GM18868 (cell line): ENCODE data around the gene LMBRD2.
A peak's percentile ranks its signal among the peaks of the same experiment; 100 is the strongest.

Experiments used
- ATAC-seq: cut with Tn5 transposase; IDR thresholded peaks from one replicate; pipeline ENCODE4 v1.9.1; 2021; ENCODE audit warnings: mild to moderate bottlenecking, moderate library complexity; ENCODE audit not compliant: unreplicated experiment

The LMBRD2 gene

GRCh38 chr5:36111238-36111637, 40.4 kb downstream of the LMBRD2 start:
- ATAC-seq, result no peak

DNA sequence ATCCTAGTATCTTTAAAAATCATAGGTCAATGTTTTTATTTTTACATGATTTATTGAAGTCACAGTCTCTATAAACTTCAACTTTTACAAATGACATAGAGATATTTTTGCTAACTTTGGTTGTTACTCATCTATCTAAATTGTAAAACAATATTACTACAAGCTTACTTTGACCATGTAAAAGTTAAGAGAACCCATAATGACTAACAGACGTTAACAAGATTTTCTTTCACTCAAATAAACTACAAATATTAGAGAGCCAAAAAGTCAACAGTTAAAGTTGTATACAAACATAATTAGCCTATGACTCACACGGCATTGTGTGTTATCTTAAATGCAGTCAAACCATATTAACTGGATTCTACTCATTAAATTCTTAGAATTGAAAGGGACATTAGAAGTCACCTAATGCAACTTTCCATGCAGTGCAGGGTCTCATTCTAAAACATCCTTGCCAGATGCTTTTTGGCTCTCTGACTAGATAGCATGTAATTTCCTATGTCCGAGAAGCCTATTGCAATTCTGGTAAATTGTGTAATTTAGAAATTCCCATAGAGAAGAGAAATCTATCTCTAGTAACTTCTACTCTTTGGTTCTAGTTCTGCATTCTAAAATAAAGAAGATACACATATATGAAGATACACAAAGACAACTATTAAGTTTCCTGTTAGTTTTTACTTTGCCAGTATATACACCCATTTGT, 42.8 kb downstream of the LMBRD2 start:
- no peak for ATAC-seq

- no peak for ATAC-seq
Measured at GRCh38 chr5:36105819-36106218, 45.9 kb downstream of the LMBRD2 start.

- no peak for ATAC-seq
Measured at GRCh38 chr5:36099748-36100147, 51.9 kb downstream of the LMBRD2 start.

GRCh38 chr5:36096486-36096885, 55.2 kb downstream of the LMBRD2 start:
- no peak for ATAC-seq

- ATAC-seq, result peak; percentile 91
Measured at GRCh38 chr5:36089989-36090388, 61.7 kb downstream of the LMBRD2 start.

GRCh38 chr5:36079200-36079781, 72.4 kb downstream of the LMBRD2 start:
- ATAC-seq, result peak; percentile 98

- ATAC-seq, result no peak
Measured at GRCh38 chr5:36078430-36078829, 73.3 kb downstream of the LMBRD2 start.

GRCh38 chr5:36073595-36074216, 78.0 kb downstream of the LMBRD2 start:
- ATAC-seq, result peak; percentile 90

DNA sequence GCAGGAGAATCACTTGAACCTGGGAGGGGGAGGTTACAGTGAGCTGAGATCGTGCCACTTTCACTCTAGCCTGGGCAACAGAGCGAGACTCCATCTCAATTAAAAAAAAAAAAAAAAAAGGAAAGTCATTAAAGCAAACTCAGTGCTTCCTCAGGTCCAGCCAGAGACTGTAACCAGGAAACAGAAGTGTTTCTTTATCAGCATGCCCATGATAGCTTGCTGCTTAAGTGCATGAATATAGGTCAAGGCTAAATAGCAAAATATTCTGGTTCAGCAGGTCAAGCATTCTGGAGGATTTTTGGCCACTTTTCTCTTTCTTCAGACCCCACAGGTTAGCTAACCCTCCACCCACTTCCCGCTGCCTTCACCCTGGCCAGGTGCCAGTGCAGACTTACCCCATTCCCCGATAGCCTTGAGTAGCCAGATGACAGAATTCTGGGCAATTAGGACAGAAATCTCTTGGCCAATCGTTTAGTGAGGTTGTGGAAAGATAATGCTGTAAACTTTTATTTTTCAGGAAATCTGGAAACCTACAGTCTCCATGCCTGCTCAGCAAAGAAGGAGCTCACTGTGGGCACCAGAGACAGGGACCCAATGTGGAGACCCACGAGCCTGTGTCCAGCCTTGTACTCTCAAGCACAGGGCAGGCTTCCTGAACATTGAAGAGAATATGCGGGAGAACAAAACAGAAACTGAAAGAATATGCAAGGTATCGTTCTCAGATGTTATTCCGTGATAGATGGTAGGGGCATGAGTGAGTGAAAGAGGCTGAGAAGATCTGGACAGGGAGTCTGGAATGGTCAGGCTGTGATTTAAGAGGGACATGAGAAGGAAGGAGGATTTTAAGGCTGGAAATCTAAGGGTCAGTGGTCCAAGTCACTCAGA, 80.8 kb downstream of the LMBRD2 start:
- ATAC-seq, result peak; percentile 55

GRCh38 chr5:36068751-36069281, 82.9 kb downstream of the LMBRD2 start:
- ATAC-seq, result no peak

- no peak for ATAC-seq
Measured at GRCh38 chr5:36066540-36067210, 85.0 kb downstream of the LMBRD2 start, which contains the start of gene UGT3A2. Gene UGT3A2, minus strand, starts transcription at chr5:36066882. Its CDS starts 93 bp downstream, at chr5:36066789.

DNA sequence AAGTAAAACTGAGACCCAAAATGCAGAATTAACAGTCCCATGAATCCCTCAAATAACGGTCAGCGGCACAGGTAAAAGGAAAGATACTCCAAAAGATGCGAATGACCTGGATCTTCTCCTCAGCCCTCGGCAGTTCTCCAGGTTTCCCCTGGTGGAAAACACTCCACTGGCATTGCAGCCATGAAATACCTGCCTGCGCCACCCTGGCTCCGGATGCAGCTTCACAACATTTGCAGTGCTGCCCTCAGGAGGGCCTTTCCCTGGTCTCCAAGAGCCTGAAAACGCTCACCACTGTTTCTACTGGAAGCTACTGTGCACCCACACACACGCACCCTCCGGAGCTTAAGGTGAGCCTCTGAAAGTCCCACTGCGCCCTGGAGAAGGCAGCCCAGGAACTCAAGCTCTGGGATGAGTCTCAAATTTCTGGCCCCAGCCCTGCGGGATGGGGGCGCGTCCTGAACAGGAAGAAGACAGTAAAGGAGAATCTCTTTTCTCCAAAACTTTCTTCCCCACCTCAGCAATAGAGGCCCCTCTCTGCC, 85.6 kb downstream of the LMBRD2 start:
- no peak for ATAC-seq

DNA sequence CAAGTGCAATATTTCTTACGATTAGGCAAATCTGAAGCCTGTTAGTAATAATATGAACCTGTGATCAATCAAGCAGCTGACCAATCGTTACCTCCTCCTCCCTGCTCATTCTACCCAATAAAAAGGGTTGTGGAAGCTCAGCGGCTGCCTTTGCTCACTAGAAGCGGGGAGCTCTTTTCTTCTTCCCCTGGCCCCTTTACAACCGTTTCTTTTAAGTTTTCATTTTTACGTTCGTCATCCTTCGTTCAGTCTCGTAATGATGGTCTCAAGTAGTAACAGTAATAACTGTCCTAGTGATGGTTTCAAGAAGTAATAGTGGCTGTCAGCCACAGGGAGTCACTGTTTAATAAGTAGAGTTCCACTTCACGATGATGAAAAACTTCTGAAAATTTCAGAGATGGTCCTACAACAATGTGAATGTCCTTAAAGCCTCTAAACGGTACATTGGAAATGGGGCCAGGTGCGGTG, 91.2 kb downstream of the LMBRD2 start:
- no peak for ATAC-seq

DNA sequence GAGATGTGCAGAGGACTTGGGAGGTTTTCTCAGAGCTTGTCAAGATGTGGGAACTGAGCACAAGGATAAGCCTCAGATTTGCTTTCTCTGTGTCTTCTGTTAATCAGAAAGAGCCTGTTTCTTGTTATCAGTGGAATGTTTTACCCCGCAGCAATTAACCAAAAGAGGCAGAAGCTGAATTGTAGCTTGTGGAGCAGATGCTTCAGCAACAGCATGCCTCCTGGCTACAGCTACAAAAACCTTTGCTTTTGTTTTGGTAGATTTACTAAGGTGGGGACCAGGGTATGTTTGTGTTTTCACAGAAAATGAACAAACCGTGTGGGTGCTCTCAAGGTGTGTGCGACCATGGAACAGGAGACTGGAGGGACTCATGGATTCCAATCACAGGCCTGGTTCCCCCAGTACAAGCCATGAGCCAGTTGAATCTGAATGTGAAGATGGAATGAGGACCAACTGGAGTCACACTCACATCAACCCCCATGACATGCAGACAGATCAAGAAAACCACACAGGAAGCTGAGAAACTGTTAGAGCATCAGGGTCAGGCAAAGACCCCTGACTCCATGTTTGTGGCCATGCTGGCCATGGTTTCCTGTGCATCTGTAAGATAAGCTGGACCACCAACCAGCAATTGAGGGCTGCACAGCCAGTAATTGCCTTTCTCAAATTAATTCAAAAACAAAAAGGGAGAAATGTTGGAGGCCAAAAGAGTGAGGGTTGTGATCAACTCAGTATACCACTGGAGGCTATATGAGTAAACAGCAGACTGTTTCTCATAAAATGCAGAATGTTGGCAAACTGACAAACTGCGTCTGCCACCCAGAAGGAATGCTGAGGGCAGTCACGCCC, 91.9 kb downstream of the LMBRD2 start:
- ATAC-seq, result no peak

DNA sequence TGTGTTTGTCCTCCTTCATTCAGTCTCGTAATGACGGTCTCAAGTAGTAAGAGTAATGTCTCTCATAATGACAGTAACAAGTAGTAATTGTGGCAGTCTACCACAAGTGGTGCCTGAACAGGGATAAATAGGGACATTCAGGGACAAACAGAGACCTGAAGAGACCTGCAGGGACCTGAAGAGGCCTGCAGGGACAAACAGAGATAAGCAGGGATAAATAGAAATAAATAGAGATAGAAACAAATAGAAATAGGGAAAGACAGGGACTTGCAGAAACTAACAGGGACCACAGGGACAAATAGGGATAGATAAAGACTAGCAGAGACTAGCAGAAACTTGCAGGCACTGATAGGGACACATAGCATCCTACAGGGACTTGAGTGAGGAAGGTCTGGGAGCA, 92.9 kb downstream of the LMBRD2 start:
- ATAC-seq, result no peak

- ATAC-seq, result no peak
Measured at GRCh38 chr5:36057386-36057785, 94.3 kb downstream of the LMBRD2 start.

GRCh38 chr5:36056422-36056821, 95.3 kb downstream of the LMBRD2 start:
- ATAC-seq, result no peak

GRCh38 chr5:36055984-36056383, 95.7 kb downstream of the LMBRD2 start:
- ATAC-seq, result no peak
